Fibroblast of skin of back (primary cell): Measurements from ENCODE around the gene PAK2.
"Not testable (repeated sequence)": the region's sequence is repeated elsewhere in the genome, so short reads cannot be mapped to it uniquely, and the experiment has no call there.

Experiments used
- DNase-seq: peaks from one replicate; pipeline ENCODE4 v3.0.0-alpha.2; 2013

The PAK2 gene

DNA sequence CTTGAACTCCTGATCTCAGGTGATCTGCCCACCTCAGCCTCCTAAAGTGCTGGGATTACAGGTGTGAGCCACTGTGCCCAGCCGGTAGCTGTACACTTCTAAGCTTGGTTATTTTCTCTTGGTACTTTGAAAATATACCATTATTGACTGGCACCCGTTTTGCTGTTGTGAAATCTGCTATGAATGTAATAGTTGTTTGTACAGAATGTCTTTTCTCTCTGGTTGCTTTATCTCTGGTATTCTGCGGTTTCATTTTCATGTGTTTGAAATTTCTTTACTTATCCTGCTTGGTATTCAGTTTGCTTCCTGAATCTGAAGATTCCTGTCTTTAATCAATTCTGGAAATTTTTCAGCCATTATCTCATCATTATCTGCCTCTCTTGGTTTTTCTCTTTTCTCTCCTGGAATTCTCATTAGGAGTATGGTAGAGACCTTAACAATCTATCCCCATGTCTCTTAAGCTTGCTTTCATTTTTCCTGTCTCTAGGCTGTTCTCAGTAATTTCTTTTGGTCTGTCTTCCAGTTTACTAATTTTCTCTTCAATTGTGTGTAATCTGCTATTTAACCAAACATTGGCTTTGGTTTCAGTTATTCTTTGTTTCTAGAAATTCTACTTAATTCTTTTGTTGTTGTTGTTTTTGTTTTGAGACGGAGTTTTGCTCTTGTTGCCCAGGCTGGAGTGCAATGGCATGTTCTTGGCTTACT is 2.8 kb upstream of the PAK2 start:
- peak; percentile 1 for DNase-seq

DNA sequence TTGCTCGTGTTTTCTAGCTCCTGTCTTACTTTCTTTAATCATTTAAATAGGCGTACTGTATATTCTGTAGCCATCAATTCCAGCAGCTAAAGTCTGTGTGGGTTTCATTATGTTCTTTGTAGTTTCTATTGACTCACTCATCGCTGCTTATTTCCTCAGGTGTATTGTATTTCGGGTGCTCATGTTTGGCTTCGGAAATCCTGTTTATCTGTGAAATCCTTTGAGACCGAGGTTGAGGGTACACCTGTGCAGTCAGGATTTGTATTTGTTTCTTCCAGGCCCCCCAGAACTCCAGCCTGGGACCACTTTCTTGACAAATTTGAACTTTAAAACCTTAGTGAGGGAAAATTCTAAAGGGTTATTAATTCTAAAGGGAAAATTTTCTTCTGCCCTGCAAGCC is 2.0 kb upstream of the PAK2 start:
- DNase-seq, result no peak

DNA sequence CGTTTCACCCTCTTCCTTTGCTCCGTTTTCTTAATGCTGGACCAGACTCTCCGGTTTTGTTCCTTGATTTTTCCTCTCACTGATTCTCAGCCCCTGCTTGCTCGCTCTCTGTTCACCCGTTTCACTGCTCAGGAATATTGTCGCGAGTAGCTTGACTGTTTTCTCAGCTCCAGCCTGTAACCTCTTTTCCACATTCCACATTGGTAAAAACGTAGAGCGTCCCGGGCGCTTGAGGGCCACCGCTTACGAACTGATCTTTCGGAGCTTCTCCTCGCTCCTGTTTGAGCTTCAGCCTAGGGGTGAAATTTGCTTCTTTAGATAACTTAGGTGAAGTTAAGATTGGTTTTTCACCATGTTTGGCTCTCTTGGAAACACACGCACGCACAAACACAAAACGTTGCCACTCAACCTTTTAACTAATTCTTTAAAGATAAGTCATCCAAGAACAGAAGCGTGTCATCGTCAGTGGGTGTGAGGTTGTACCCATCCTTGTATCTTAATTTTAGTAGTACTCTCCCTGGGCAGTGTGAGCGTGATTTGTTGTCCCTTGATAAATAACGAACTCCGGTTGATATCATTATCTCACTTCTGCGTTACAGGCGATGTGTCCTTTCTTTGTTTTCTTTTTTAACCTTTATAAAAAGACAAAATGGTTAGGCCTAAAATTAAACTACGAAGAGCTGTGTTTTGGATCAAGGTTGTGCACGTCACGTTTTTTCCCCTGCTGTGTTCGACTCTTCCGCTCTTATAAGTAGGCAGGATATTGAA is 1.0 kb downstream of the PAK2 start:
- DNase-seq, result peak; percentile 60

DNA sequence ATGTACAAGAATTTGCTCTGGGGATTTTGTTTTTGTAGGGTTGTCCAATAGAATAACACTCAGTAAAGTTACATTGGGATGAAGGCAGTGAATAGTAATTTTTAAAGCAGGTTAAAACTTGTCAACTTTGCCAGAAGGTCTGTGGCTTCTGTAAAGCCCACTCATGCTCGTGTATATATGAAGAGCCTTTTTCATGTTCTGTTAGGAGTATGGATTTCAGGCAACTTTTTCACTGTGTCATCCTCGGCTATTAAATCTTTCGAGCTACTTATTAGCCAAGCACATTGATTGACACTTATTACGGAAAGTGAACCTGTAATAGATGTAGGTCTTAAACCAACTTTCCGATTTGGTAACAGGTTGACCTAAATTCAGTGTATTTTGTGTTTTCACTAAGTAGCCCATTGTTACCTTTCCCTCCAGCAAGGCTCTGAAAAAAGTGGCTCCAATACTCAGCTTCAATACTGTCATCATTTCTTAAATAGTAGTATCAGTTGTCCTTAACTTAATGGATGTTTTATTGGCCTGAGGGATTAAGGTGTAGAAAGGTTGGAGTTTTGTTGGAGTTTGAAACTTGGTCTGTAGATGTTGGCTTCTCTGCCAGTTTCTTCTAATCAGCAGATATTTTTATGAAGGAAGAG is 1.7 kb downstream of the PAK2 start:
- no peak for DNase-seq

DNA sequence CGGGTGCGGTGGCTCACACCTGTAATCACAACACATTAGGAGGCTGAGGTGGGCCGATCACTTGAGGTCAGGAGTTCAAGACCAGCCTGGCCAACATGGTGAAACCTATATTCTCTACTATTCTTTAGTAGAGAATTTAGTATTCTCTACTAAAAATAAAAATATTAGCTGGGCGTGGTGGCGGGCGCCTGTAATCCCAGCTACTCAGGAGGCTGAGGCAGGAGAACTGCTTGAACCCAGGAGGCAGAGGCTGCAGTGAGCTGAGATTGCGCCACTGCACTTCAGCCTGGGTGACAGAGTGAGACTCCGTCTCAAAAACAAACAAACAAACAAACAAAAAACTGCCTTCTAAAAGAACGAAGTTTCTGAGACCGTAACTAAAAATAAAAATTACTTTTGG is 3.9 kb downstream of the PAK2 start:
- not testable (repeated sequence) for DNase-seq

DNA sequence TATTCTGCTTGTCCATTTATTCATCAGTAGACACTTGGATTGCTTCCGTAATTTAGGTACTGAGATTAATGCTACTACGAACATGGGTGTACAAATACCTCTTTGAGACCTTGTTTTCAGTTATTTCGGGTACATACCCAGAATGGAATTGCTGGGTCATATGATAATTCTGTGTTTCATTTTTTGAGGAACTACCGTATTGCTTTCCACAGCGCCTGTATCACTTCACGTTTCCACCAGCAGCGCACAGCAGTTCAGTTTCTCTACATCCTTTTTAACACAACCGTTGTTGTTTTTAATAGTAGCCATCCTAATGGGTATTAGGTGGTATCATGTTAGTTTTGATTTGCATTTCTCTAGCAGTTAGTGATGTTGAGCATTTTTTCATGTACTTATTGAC is 9.5 kb downstream of the PAK2 start:
- no peak for DNase-seq

DNA sequence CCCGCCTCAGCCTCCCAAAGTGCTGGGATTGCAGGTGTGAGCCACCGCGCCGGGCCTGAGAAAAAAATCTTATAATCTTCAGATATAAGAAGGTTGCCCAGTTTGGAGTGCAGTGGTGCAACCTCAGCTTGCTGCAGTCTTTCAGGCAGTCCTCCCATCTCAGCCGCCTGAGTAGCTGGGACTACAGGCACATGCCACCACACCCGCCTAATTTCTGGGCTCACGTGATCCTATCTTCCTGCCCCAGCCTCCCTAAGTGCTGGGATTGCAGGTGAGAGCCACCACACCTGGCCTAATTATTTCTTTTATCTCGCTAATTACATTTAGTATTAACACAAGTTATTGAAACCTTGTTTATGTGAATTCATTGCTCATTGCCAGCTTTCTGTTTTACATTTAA is 13.5 kb downstream of the PAK2 start:
- no peak for DNase-seq

DNA sequence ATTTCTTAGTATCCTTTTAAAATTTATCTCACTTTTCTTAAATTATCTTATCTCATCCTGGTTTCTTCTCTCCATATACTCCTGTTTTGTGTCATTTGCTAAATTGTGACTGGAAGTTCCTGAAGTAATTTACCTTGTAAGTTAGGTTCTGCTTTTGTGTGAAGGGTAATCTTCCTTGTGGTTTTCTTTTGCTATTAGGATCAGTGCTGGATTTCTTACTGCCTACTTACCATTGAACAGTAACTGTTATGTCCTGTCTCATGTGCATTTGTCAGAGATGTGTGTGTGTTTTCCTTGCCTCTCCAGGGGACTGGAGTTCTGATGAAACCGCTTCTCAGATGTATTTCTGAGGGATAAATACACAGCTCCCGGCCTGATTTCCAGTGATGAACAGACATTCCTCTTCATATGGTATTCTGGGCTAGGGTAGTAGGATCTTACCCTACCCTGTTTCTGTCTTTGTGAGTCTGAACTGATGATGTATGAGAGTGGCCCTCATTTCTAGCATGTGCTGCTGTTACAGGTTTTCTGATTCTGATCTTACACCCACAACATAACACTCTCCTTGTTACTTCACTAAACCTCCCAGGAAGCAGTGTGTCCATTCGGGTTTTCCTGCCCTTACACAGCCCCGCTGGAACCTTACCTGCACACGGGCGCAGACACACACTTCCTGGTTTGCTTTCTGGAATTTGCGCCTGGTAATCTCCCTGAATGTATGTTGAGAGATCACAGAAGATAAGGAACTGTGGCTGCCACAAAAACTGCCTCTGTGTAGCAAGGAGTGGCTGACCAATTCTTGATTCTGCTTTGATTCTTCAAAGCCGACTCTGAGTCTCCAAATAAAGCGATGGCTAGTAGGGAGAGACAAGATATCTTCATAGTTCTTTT is 14.7 kb downstream of the PAK2 start:
- peak; percentile 37 for DNase-seq

DNA sequence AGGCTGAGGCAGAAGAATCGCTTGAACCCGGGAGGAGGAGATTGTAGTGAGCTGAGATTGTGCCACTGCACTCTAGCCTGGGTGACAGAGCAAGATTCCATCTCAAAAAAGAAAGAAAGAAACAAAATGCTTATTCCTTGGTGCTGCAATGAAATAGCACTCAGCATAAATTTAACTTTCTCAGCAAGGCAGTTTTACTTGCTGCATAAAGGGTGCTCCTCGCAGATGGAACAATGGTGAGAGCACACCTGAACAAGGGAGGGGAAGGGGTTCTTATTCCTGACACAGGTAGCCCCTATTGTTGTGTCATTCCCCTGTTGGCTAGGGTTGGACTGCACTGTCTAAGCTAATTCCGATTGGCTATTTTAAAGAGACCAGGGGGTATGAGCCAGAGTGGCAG is 17.1 kb downstream of the PAK2 start:
- no peak for DNase-seq

DNA sequence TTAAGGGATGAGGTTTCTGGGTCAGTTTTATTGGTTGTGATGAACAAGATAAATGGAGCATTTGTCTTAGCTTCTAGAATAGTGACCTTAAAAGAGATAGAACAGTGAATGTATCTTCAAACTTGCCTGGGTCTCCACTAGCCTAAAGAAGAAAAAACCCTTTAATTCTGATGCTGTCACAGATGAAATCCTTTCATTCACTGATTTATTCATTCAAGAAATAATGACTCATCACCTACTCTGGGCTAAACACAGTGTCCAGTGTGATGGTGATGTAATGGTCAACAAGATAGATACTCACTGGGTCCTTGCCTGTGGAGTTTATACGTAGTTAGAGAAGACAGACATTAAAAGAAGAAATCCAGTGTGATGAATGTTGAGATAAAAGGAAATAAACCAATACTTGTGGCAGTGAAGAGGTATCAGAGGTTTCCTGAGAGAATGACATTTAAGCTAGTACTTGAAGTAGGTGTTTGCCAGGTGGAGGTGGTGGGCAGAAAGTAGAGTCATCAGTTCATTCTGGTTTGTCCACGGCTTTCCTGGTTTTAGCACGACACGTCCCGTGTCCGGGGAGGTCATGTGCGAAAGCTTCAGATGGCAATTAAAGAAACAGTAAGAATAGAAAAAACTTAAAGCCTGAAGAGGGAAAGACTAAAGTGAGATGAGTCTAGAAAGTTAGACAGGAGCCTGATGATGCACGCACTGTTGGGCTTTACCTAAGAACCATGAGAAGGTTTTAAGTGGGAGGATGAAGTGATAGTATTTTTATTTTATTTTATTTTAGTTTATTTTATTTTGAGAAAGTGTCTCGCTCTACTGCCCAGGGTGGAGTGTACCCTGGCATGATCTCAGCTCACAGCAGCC is 18.5 kb downstream of the PAK2 start:
- DNase-seq, result peak; percentile 44

DNA sequence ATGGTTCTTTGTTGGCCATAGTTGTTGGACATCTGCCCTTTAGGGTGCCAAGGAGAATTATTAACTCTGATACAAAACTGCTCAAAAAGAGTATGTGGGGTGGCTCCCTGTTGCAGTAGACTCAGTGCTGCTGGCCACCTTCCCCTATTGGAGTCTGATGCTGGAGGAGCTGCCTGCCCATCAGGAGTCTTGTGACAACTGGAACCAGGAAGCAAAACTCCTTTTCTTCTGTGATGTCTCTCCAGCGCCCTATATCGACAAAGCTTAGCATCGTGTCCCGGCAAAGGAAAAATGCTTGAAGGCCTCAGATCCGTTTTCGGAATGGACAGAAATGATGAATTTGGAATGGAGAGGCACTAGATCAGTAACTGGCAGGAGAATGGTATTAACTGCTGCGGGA is 23.5 kb downstream of the PAK2 start:
- no peak for DNase-seq

DNA sequence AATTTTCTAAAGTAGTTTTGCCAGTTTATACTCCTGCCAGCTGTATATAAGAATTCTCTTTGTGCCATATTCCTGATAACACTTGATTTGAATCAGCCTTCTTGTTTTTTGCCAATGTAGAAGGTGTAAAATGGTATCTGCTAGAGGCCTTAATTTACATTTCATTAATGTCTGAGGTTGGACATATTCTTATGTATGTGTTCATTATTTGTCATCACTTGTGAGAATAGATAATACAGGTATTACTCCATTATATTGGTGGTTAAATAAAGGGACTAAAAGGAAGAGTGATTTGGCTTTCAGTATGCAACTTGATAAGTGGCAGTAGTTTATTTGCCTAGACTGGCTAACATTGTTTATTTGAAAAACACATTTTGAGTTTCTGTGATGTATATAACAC is 25.8 kb downstream of the PAK2 start:
- DNase-seq, result no peak

DNA sequence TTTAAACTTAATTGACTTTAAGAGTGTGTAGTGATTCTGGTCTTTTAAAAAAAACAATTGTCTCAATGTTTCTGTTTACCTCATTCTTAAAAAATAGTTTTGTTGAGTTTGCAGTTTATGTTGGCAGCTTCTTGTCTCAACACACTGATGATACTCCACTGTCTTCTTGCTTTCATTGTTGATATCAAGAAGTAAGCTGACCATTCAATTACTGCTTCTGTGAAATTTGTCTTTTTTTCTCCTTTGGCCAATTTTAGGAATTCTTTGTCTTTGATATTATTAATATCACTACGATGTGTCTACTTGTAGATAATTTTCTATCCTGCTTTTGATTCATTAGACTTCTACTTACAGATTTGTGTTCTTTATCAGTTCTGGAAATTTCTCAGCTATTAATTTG is 31.4 kb downstream of the PAK2 start:
- DNase-seq, result no peak

DNA sequence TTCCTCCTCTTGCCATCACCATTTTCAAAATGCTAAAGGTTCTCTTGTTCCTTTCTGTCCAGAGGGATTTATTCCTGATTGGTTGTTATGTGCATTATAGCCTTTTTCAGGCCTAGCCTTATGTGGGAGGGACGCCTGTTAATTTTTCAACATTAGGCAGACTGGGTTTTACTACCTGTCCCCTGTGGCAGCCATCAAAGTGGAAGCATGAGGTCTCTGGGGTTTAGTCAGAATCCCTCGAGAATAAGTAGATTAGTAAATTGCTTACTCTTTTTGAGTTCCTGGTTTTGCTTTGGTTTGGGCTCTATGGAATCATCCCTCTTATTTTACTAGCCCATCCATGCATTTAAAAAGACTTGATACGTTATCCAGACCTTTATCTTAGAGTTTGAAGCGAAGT is 32.4 kb downstream of the PAK2 start:
- DNase-seq, result no peak

DNA sequence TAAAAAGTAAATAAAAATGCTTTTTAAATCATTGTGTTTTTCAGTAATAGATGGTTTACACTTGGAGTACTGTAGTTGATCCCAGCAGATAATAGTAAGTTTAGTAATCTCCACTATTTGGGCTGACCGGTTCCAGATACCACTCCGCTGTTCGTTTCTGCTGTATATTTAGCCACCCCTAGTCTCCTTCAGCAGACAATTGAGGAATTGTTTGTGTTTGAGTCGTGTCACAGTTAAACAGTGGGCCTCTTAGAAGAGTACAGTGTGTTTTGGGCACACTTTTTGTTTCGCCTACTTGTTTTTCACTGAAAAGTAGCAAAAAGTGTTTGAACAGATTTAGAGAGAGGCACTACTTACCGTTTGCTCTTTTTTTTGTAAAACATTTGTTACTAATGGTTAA is 33.2 kb downstream of the PAK2 start:
- DNase-seq, result no peak

DNA sequence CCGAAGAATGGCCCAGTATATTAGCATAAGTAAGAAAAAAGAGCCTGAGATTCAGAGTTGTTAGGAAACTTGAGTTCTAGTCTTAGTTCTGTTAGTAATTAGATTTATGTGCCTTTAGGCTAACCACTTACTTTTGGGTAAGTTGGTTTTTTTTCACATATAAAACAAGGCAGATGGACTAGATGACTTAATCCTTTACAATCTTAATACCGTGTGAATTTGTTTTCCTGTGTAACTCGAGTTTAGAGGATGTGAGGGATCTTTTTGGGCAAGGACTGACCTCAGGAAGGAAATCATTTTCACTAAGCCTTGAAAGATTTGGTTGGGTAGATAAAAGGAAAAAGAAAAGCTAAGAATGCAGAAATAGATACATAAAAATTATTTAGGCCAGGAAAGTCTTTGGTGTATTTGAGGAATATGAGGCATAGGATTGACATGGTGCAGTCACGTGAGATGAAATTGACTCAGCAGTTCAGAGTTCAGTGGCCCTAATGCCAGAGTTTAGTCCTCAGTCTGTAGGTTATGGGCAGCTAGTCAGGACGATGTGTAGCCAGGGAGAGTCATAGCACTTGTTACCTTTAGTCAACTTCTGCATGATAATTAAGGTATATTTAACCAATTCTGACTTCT is 34.6 kb downstream of the PAK2 start:
- peak; percentile 34 for DNase-seq

DNA sequence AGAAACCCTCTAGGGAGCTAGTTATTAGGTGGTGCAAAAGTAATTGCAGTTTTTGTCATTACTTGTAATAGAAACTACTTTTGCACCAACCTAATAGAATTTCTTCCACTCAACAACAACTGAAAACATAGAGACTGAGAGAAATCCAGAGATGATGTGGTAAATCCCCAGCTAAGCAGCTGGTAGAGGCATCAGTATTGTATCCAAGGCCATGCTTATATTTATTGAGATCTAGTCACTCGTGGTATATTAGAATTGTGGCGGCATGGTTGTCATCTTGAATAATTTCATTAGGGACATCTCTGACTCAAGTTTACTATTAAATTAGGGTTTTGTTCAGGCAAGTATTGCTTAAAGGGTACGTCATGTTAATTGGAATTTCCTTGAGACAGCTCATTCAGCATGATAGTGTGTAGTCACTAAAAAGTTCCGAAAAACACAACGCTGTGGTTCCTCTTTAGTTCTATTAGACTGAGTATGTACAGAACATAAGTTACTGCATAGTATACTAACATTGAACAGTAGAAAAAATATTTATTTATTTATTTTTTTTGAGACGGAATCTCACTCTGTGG is 35.3 kb downstream of the PAK2 start:
- DNase-seq, result peak; percentile 37

DNA sequence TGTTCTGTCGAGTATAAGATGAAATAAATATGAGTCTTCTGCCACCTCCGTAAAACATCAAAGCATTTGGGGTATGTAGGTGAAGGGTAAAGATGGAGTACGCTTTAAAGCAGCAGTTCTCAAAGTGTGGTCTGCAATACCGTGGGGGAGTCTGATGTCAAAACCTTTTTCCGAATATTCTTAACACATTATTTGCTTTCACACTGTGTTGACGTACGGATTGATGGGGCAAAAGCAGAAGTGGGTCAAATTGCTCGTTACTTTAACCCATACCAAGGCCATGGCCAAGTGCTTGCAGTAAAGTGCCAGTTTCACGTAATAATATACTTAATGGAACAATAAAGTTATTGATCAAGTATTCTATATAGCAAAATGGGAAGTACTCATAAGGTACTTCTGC is 36.3 kb downstream of the PAK2 start:
- no peak for DNase-seq

DNA sequence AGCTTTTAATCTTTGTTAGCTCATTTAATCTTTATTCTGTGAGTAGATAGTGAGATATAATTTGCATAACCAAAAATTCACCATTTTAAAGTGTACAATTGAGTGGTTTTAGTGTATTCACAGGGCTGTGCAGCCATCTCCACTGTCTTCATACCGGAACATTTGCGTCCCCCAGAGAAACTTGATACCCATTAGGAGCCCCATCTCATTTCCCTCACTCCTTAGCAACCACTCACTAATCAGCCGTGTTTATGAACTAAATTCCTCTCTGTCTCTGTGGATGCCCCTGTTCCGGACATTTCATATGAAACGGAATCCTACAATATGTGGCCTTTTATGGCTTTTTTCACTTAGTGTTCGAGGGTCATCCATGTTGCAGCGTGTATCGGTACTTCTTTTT is 38.2 kb downstream of the PAK2 start:
- no peak for DNase-seq

DNA sequence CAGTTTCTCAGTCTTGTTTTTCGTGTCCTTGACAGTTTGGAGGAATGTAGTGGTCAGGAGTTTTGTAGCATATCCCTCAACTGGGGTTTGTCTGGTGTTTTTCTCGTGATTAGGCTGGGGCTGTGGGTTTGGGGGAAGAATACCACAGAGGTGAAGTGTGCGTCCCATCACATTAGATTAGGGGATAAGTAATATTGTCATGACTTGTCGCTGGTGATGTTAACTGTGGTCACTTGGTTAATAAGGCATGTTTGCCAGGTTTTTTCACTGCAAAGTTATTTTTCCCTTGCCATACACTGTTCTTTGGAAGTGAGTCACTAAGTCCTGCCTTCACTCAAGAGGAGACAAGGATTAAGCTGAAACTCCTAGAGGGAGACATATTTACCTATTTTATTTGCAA is 39.1 kb downstream of the PAK2 start:
- peak; percentile 89 for DNase-seq

DNA sequence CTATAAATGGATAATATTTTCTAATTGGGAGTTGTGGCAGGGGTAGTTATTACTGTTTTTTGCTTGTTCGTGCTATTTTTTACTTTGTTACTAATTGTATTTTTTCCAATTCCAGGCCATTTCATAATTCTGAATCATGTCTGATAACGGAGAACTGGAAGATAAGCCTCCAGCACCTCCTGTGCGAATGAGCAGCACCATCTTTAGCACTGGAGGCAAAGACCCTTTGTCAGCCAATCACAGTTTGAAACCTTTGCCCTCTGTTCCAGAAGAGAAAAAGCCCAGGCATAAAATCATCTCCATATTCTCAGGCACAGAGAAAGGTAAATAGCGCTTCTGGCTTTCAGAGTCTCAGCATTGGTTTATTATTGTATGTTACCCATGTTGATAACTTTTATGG is 42.9 kb downstream of the PAK2 start:
- no peak for DNase-seq
